Liver (tissue), 9 donors: ENCODE data around the gene TMEM272. TPM values are rescaled to one million over a fixed set of nuclear protein-coding genes. Genes with fewer than 3 reads are reported as not detected.

Experiments
- DNase-seq: peaks from one replicate; pipeline ENCODE4 v3.0.0-alpha.2; 2017; ENCODE audit warnings: low spot score
- H3K27ac ChIP-seq, 2 donors: one replicate each; pipeline ENCODE4 v1.7.0; 2013; ENCODE audit warnings: inconsistent platforms in 2 of 2, low read length in 2 of 2, control low read depth in 1 of 2, low read depth in 1 of 2, mild to moderate bottlenecking in 1 of 2
- H3K27me3 ChIP-seq, 4 donors: one replicate each; pipeline versions ENCODE4 v1.6.1 to v1.7.0; 2013; ENCODE audit warnings: low read length in 3 of 4, inconsistent platforms in 1 of 4, mild to moderate bottlenecking in 1 of 4, moderate library complexity in 1 of 4; ENCODE audit not compliant: control insufficient read depth in 4 of 4, insufficient read depth in 4 of 4
- H3K36me3 ChIP-seq, 4 donors: one replicate each; pipeline versions ENCODE4 v1.6.1 to v1.7.0; 2013; ENCODE audit warnings: low read length in 3 of 4, mild to moderate bottlenecking in 3 of 4, low read depth in 1 of 4, moderate library complexity in 1 of 4; ENCODE audit not compliant: control insufficient read depth in 4 of 4, insufficient read depth in 3 of 4
- H3K4me1 ChIP-seq, 4 donors: one replicate each; pipeline versions ENCODE4 v1.6.1 to v1.7.0; 2013; ENCODE audit warnings: low read length in 3 of 4, mild to moderate bottlenecking in 3 of 4, moderate library complexity in 1 of 4; ENCODE audit not compliant: control insufficient read depth in 4 of 4, insufficient read depth in 4 of 4
- H3K4me3 ChIP-seq, 3 donors: one replicate each; pipeline versions ENCODE4 v1.6.1 to v1.7.0; 2013; ENCODE audit warnings: low read length in 3 of 3, control low read depth in 1 of 3, low read depth in 1 of 3, mild to moderate bottlenecking in 1 of 3
- H3K9ac ChIP-seq, 2 donors: one replicate each; pipeline ENCODE4 v1.7.0; 2013; ENCODE audit warnings: low read length in 2 of 2, mild to moderate bottlenecking in 2 of 2, moderate library complexity in 2 of 2, control low read depth in 1 of 2, low read depth in 1 of 2
- H3K9me3 ChIP-seq, 4 donors: one replicate each; pipeline versions ENCODE4 v1.6.1 to v1.7.0; 2013; ENCODE audit warnings: low read length in 3 of 4; ENCODE audit not compliant: control insufficient read depth in 4 of 4
- CTCF ChIP-seq: fragments of 150-350 bp; IDR thresholded peaks from 2 replicates; pipeline ENCODE4 v1.5.1; 2017; ENCODE audit warnings: improper control_type of control experiment, low read depth, low read length; ENCODE audit not compliant: missing input control
- EGR1 ChIP-seq, 2 donors: IDR thresholded peaks; 2 replicates each; pipeline ENCODE4 v1.6.1; 2016 to 2018; ENCODE audit warnings: antibody characterized with exemption in 2 of 2, low read depth in 2 of 2
- FOXA1 ChIP-seq: IDR thresholded peaks from 2 replicates; pipeline ENCODE4 v1.6.1; 2016; ENCODE audit warnings: antibody characterized with exemption
- FOXA2 ChIP-seq: IDR thresholded peaks from 2 replicates; pipeline ENCODE4 v1.6.1; 2016; ENCODE audit warnings: antibody characterized with exemption
- GABPA ChIP-seq, 2 donors: IDR thresholded peaks in 1 of 2; conservative IDR thresholded peaks in 1 of 2; 2 replicates each; pipeline ENCODE4 v1.6.1; 2016; ENCODE audit warnings: antibody characterized with exemption in 2 of 2, mild to moderate bottlenecking in 1 of 2, moderate library complexity in 1 of 2
- HNF4A ChIP-seq, 2 donors: conservative IDR thresholded peaks; 2 replicates each; pipeline ENCODE4 v1.6.1; 2016; ENCODE audit warnings: antibody characterized with exemption in 2 of 2, mild to moderate bottlenecking in 2 of 2
- HNF4G ChIP-seq: IDR thresholded peaks from 2 replicates; pipeline ENCODE4 v1.6.1; 2016; ENCODE audit warnings: antibody characterized with exemption
- JUND ChIP-seq, 2 donors: IDR thresholded peaks; 2 replicates each; pipeline ENCODE4 v1.6.1; 2016; ENCODE audit warnings: antibody characterized with exemption in 2 of 2
- MAX ChIP-seq: IDR thresholded peaks from 2 replicates; pipeline ENCODE4 v1.6.1; 2016; ENCODE audit warnings: antibody characterized with exemption
- NR2F2 ChIP-seq: IDR thresholded peaks from 2 replicates; pipeline ENCODE4 v1.6.1; 2016; ENCODE audit warnings: antibody characterized with exemption
- RAD21 ChIP-seq, 2 donors: IDR thresholded peaks; 2 replicates each; pipeline ENCODE4 v1.6.1; 2016; ENCODE audit warnings: antibody characterized with exemption in 2 of 2, mild to moderate bottlenecking in 2 of 2
- RXRA ChIP-seq, 2 donors: IDR thresholded peaks; 2 replicates each; pipeline ENCODE4 v1.6.1; 2017 to 2018; ENCODE audit warnings: antibody characterized with exemption in 2 of 2, mild to moderate bottlenecking in 1 of 2
- SP1 ChIP-seq: IDR thresholded peaks from 2 replicates; pipeline ENCODE4 v1.6.1; 2018; ENCODE audit warnings: antibody characterized with exemption, mild to moderate bottlenecking
- TAF1 ChIP-seq: conservative IDR thresholded peaks from 2 replicates; pipeline ENCODE4 v1.6.1; 2016; ENCODE audit warnings: antibody characterized with exemption, mild to moderate bottlenecking
- YY1 ChIP-seq: IDR thresholded peaks from 2 replicates; pipeline ENCODE4 v1.6.1; 2016; ENCODE audit warnings: antibody characterized with exemption, mild to moderate bottlenecking
- WGBS: extraction: QIAGEN DNeasy Blood & Tissue Kit; methylation state at CpG from one replicate; pipeline ENCODE4 v1.1.7; 2013; 5-methylcytosine and 5-hydroxymethylcytosine counted together
- polyA plus RNA-seq, 2 donors: library from polyadenylated mRNA; stranded (reverse) in 1 of 2; unstranded in 1 of 2; fragments of 200-250 nt in 1 of 2; fragments of >200 nt in 1 of 2; fragmentation: Nextera tagmentation in 1 of 2; extraction: Ambion mirVana in 1 of 2; gene quantifications; one replicate each; pipeline versions ENCODE4 v1.2.1 to v1.2.3, GENCODE V29; 2013 to 2015
- total RNA-seq, 2 donors: library from RNA; depleted of rRNA; stranded (reverse); fragments of >200 nt; gene quantifications; one replicate each; pipeline ENCODE4 v1.2.3, GENCODE V29; 2014
- TF ChIP-seq, protein P1 (sequence below): IDR thresholded peaks from 2 replicates; pipeline ENCODE4 v1.6.1; 2016; ENCODE audit warnings: antibody characterized with exemption
- TF ChIP-seq, protein P2 (sequence below): IDR thresholded peaks from 2 replicates; pipeline ENCODE4 v1.6.1; 2016; ENCODE audit warnings: antibody characterized with exemption
- TF ChIP-seq, protein P3 (sequence below): IDR thresholded peaks from 2 replicates; pipeline ENCODE4 v1.6.1; 2016; ENCODE audit warnings: antibody characterized with exemption, mild to moderate bottlenecking
- donor health status: healthy.
- donor health status: healthy.
- donor health status: healthy.
- donor health status: healthy.
- donor health status: healthy.

TMEM272 gene
- total and polyA plus RNA-seq, 4 donors = 0.02 to 0.42 (median 0.10) TPM

- WGBS = 79% methylated on average over 9 of the region's 9 CpGs
- H3K4me1 ChIP-seq = peaks cover 0 to 13% (median 6%) of the 10 kb centered on the region in 4 donors
Measured at GRCh38 chr13:51818781-51819511, 26.0 kb downstream of the TMEM272 start.

More at GRCh38 chr13:51818781-51819511, 26.0 kb downstream of the TMEM272 start:
- H3K27ac ChIP-seq = no peak overlapping the region
- H3K27me3 ChIP-seq = no peaks in the 10 kb centered on the region
- H3K36me3 ChIP-seq = no peaks in the 10 kb centered on the region
- H3K9ac ChIP-seq = no peak overlapping the region
- no peak for TF ChIP-seq CTCF
- no peak for TF ChIP-seq HNF4G
- TF ChIP-seq EGR1 (IDR thresholded peaks at IDR 0.05; ENCODE audit: low read depth in 2 of 2) = no peak
- TF ChIP-seq, protein P1, sequence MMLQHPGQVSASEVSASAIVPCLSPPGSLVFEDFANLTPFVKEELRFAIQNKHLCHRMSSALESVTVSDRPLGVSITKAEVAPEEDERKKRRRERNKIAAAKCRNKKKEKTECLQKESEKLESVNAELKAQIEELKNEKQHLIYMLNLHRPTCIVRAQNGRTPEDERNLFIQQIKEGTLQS = no peak
- TF ChIP-seq YY1 = no peak
- no peak for TF ChIP-seq JUND (IDR thresholded peaks at IDR 0.05)
- TF ChIP-seq, protein P2, sequence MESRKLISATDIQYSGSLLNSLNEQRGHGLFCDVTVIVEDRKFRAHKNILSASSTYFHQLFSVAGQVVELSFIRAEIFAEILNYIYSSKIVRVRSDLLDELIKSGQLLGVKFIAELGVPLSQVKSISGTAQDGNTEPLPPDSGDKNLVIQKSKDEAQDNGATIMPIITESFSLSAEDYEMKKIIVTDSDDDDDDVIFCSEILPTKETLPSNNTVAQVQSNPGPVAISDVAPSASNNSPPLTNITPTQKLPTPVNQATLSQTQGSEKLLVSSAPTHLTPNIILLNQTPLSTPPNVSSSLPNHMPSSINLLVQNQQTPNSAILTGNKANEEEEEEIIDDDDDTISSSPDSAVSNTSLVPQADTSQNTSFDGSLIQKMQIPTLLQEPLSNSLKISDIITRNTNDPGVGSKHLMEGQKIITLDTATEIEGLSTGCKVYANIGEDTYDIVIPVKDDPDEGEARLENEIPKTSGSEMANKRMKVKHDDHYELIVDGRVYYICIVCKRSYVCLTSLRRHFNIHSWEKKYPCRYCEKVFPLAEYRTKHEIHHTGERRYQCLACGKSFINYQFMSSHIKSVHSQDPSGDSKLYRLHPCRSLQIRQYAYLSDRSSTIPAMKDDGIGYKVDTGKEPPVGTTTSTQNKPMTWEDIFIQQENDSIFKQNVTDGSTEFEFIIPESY = no peak
- TF ChIP-seq TAF1 = no peak
- TF ChIP-seq, protein P3, sequence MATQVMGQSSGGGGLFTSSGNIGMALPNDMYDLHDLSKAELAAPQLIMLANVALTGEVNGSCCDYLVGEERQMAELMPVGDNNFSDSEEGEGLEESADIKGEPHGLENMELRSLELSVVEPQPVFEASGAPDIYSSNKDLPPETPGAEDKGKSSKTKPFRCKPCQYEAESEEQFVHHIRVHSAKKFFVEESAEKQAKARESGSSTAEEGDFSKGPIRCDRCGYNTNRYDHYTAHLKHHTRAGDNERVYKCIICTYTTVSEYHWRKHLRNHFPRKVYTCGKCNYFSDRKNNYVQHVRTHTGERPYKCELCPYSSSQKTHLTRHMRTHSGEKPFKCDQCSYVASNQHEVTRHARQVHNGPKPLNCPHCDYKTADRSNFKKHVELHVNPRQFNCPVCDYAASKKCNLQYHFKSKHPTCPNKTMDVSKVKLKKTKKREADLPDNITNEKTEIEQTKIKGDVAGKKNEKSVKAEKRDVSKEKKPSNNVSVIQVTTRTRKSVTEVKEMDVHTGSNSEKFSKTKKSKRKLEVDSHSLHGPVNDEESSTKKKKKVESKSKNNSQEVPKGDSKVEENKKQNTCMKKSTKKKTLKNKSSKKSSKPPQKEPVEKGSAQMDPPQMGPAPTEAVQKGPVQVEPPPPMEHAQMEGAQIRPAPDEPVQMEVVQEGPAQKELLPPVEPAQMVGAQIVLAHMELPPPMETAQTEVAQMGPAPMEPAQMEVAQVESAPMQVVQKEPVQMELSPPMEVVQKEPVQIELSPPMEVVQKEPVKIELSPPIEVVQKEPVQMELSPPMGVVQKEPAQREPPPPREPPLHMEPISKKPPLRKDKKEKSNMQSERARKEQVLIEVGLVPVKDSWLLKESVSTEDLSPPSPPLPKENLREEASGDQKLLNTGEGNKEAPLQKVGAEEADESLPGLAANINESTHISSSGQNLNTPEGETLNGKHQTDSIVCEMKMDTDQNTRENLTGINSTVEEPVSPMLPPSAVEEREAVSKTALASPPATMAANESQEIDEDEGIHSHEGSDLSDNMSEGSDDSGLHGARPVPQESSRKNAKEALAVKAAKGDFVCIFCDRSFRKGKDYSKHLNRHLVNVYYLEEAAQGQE = no peak
- TF ChIP-seq SP1 = no peak
- TF ChIP-seq FOXA2 = no peak
- no peak for TF ChIP-seq FOXA1
- no peak for TF ChIP-seq MAX
- no peak for TF ChIP-seq RXRA (IDR thresholded peaks at IDR 0.05)
- no peak for TF ChIP-seq GABPA (IDR thresholded peaks at IDR 0.05 in 1 of 2, conservative IDR thresholded peaks at IDR 0.05 in 1 of 2)
- no peak for TF ChIP-seq RAD21 (IDR thresholded peaks at IDR 0.05)
- no peak for TF ChIP-seq NR2F2
- no peak for TF ChIP-seq HNF4A (conservative IDR thresholded peaks at IDR 0.05)
- no peak overlapping the region for H3K4me3 ChIP-seq
- H3K9me3 ChIP-seq = no peaks in the 10 kb centered on the region
- no peak for DNase-seq
